Spinal cord (tissue), 10 donors: Measurements from ENCODE around the gene FSHR. TPM values are rescaled to one million over a fixed set of nuclear protein-coding genes. Genes with fewer than 3 reads are reported as not detected.

Experiments
- DNase-seq, 6 donors: peaks; one replicate each; pipeline versions ENCODE4 v3.0.0 to v3.0.0-alpha.2; 2013 to 2015; ENCODE audit warnings: low spot score in 6 of 6, low read depth in 4 of 6
- H3K27ac ChIP-seq: one replicate; pipeline ENCODE4 v1.5.1; 2013; ENCODE audit warnings: low read depth, low read length, control low read depth
- H3K27me3 ChIP-seq: one replicate; pipeline ENCODE4 v1.6.1; 2013; ENCODE audit warnings: low read length; ENCODE audit not compliant: control insufficient read depth, insufficient read depth
- H3K36me3 ChIP-seq: one replicate; pipeline ENCODE4 v1.6.1; 2013; ENCODE audit warnings: low read length; ENCODE audit not compliant: control insufficient read depth, insufficient read depth
- H3K4me1 ChIP-seq: one replicate; pipeline ENCODE4 v1.6.1; 2013; ENCODE audit warnings: low read length; ENCODE audit not compliant: control insufficient read depth, insufficient read depth
- H3K4me3 ChIP-seq: one replicate; pipeline ENCODE4 v1.5.1; 2013; ENCODE audit warnings: low read depth, low read length, control low read depth
- H3K9me3 ChIP-seq: one replicate; pipeline ENCODE4 v1.6.1; 2013; ENCODE audit warnings: low read length; ENCODE audit not compliant: control insufficient read depth, insufficient read depth
- WGBS: methylation state at CpG from one replicate; pipeline ENCODE4 v1.1.5; 2013; ENCODE audit warnings: missing lambda C conversion rate; ENCODE audit not compliant: insufficient coverage; 5-methylcytosine and 5-hydroxymethylcytosine counted together
- polyA plus RNA-seq, 2 donors: library from polyadenylated mRNA; unstranded; fragments of 120-200 nt; gene quantifications; one replicate each; pipeline ENCODE4 v1.2.1, GENCODE V29; 2013; ENCODE audit not compliant: insufficient read length in 2 of 2
- small RNA-seq: library from RNA; depleted of rRNA; stranded (forward); fragments of <200 nt; gene quantifications from one replicate; pipeline ENCODE3, GENCODE V24; 2014; ENCODE audit warnings: low replicate concordance
- total RNA-seq, 2 donors: library from RNA; depleted of rRNA in 1 of 2; stranded (reverse); fragments of 120-200 nt in 1 of 2; fragments of >200 nt in 1 of 2; gene quantifications; one replicate each; pipeline versions ENCODE4 v1.2.3 to v1.2.4, GENCODE V29; 2013 to 2014
- donor health status: healthy.

The FSHR gene
- total and polyA plus RNA-seq, 4 donors = 0.17 TPM; not detected in 3

DNA sequence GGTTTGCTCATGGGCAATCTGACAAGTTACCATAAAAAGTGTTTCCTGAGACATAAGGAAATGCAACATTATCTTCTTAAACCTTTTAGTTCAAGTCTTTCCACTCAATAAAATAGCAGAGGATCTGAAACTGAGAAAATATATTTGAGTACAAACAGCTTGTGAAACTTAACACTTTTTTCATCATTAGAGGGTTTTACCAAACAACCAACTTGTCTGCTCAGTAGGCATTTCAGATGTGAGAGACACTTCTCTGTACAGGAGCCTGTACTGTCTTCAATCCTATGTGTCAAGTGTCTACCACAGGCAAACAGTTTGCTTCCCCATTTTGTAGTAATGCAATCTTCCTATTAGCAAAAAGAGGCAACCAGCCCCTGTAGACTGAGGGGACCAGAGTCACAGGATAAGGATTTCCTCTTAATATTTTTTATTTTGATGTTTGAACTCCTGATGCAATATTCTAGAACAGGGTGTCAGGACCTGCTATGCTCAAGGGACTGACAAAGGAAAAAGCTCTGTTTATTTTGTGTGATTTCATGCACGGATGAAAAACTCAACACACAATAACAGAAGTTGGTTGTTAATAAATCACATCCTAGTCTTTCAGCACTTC, 239.7 kb downstream of the FSHR start:
- no peak overlapping the region for H3K27ac ChIP-seq
- DNase-seq = no peak
- no peak overlapping the region for H3K4me3 ChIP-seq
- no peaks in the 10 kb centered on the region for H3K36me3 ChIP-seq
- no peaks in the 10 kb centered on the region for H3K27me3 ChIP-seq
- no CpG with 5 or more reads among the region's 1 CpG for WGBS
- H3K4me1 ChIP-seq = no peaks in the 10 kb centered on the region
- H3K9me3 ChIP-seq = peaks cover 2% of the 10 kb centered on the region

Small RNAs within 50 kb of the gene (small RNA-seq; reads per million reads assigned to genes)
- gene MIR548BA = not detected
